ENCODE measurements around the gene PON3. TPM values are rescaled to one million over a fixed set of nuclear protein-coding genes. Genes with fewer than 3 reads are reported as not detected.

The PON3 gene
- total RNA-seq, 1 donor from 2014 or later, result 36.4 TPM

- Histone ChIP-seq H3K36me3 (no peaks in the 10 kb centered on the region), H3K27me3 (peaks cover 6% of the 10 kb centered on the region), H3K4me3 (no peak overlapping the region), H3K4me1 (no peaks in the 10 kb centered on the region), H3K9me3 (no peaks in the 10 kb centered on the region), H3K27ac (no peak overlapping the region)
- DNase-seq (no peak), ATAC-seq (no peak)
- no peak for TF ChIP-seq CTCF (IDR thresholded peaks at IDR 0.05)
- intact Hi-C loops (cut with DNase I), result no loop called here
Measured at GRCh38 chr7:95320651-95321050, 75.5 kb downstream of the PON3 start.

GRCh38 chr7:95319570-95319969, 76.6 kb downstream of the PON3 start:
- Histone ChIP-seq H3K27me3 (peaks cover 6% of the 10 kb centered on the region), H3K4me3 (no peak overlapping the region), H3K27ac (no peak overlapping the region), H3K9me3 (no peaks in the 10 kb centered on the region), H3K4me1 (no peaks in the 10 kb centered on the region), H3K36me3 (no peaks in the 10 kb centered on the region)
- TF ChIP-seq CTCF (IDR thresholded peaks at IDR 0.05), result no peak
- ATAC-seq (no peak), DNase-seq (no peak)
- intact Hi-C loops (cut with DNase I), result no loop called here

- no peaks in the 10 kb centered on the region for H3K9me3 ChIP-seq
- no peak for DNase-seq
- no peaks in the 10 kb centered on the region for H3K4me1 ChIP-seq
- no peak overlapping the region for H3K4me3 ChIP-seq
- no peaks in the 10 kb centered on the region for H3K27me3 ChIP-seq
- no peaks in the 10 kb centered on the region for H3K36me3 ChIP-seq
- no peak for TF ChIP-seq CTCF (IDR thresholded peaks at IDR 0.05)
- no peak overlapping the region for H3K27ac ChIP-seq
- intact Hi-C loops (cut with DNase I), result no loop called here
- ATAC-seq, result no peak
Measured at GRCh38 chr7:95318501-95319100, 77.6 kb downstream of the PON3 start.

GRCh38 chr7:95317966-95318365, 78.2 kb downstream of the PON3 start:
- no peak overlapping the region for H3K4me3 ChIP-seq
- intact Hi-C loops (cut with DNase I), result no loop called here
- no peak for DNase-seq

GRCh38 chr7:95317546-95317945, 78.6 kb downstream of the PON3 start:
- ATAC-seq, result no peak

More at GRCh38 chr7:95317966-95318365, 78.2 kb downstream of the PON3 start:
- H3K27me3 ChIP-seq, result no peaks in the 10 kb centered on the region
- no peak for TF ChIP-seq CTCF (IDR thresholded peaks at IDR 0.05)
- ATAC-seq, result no peak
- H3K36me3 ChIP-seq, result no peaks in the 10 kb centered on the region
- H3K4me1 ChIP-seq, result no peaks in the 10 kb centered on the region
- H3K27ac ChIP-seq, result no peak overlapping the region
- H3K9me3 ChIP-seq, result no peaks in the 10 kb centered on the region

More at GRCh38 chr7:95317546-95317945, 78.6 kb downstream of the PON3 start:
- H3K9me3 ChIP-seq, result no peaks in the 10 kb centered on the region
- no peaks in the 10 kb centered on the region for H3K36me3 ChIP-seq
- no peaks in the 10 kb centered on the region for H3K4me1 ChIP-seq
- intact Hi-C loops (cut with DNase I), result no loop called here
- no peak for DNase-seq
- no peak for TF ChIP-seq CTCF (IDR thresholded peaks at IDR 0.05)
- H3K27ac ChIP-seq, result no peak overlapping the region
- H3K4me3 ChIP-seq, result no peak overlapping the region
- no peaks in the 10 kb centered on the region for H3K27me3 ChIP-seq
